NCI-H2227 (cell line): ENCODE data around the gene MYH15.

Experiments used
- DNase-seq: peaks from one replicate; lab custom pipeline; 2025; ENCODE audit not compliant: unreplicated experiment; lab: John Stamatoyannopoulos, UW

The MYH15 gene

GRCh38 chr3:108511055-108511454 lies 659 bp upstream of the MYH15 start:
- no peak for DNase-seq

GRCh38 chr3:108509871-108510270 lies 525 bp downstream of the MYH15 start:
- DNase-seq = no peak

GRCh38 chr3:108509263-108509662 lies 1.1 kb downstream of the MYH15 start:
- no peak for DNase-seq

- no peak for DNase-seq
Observed at GRCh38 chr3:108507902-108508301, 2.5 kb downstream of the MYH15 start.

- no peak for DNase-seq
Observed at GRCh38 chr3:108505811-108506210, 4.6 kb downstream of the MYH15 start.

GRCh38 chr3:108503722-108504121 lies 6.7 kb downstream of the MYH15 start:
- no peak for DNase-seq

GRCh38 chr3:108501535-108501934 lies 8.9 kb downstream of the MYH15 start:
- DNase-seq = no peak

- DNase-seq = no peak
Observed at GRCh38 chr3:108500728-108501127, 9.7 kb downstream of the MYH15 start.

- DNase-seq = no peak
Observed at GRCh38 chr3:108497271-108497670, 13.1 kb downstream of the MYH15 start.

GRCh38 chr3:108495717-108496116 lies 14.7 kb downstream of the MYH15 start:
- DNase-seq = no peak

GRCh38 chr3:108494906-108495531 lies 15.4 kb downstream of the MYH15 start:
- no peak for DNase-seq

- DNase-seq = no peak
Observed at GRCh38 chr3:108493862-108494261, 16.5 kb downstream of the MYH15 start.

- DNase-seq = no peak
Observed at GRCh38 chr3:108491456-108491855, 18.9 kb downstream of the MYH15 start.

- peak; percentile 32 for DNase-seq
Observed at GRCh38 chr3:108489776-108490175, 20.6 kb downstream of the MYH15 start.

GRCh38 chr3:108488631-108489030 lies 21.8 kb downstream of the MYH15 start:
- DNase-seq = no peak

GRCh38 chr3:108487439-108487838 lies 23.0 kb downstream of the MYH15 start:
- DNase-seq = no peak

- DNase-seq = peak; percentile 2
Observed at GRCh38 chr3:108486941-108487340, 23.5 kb downstream of the MYH15 start.

GRCh38 chr3:108486338-108486737 lies 24.1 kb downstream of the MYH15 start:
- DNase-seq = no peak

- DNase-seq = no peak
Observed at GRCh38 chr3:108485146-108485545, 25.2 kb downstream of the MYH15 start.

GRCh38 chr3:108479224-108479623 lies 31.2 kb downstream of the MYH15 start:
- DNase-seq = no peak

GRCh38 chr3:108477511-108478147 lies 32.8 kb downstream of the MYH15 start:
- peak; percentile 45 for DNase-seq

GRCh38 chr3:108475220-108475782 lies 35.1 kb downstream of the MYH15 start:
- no peak for DNase-seq

- no peak for DNase-seq
Observed at GRCh38 chr3:108474581-108474980, 35.8 kb downstream of the MYH15 start.
